Panc1 (cell line): ENCODE measurements around the gene DNASE1L3.

Experiments used
- CTCF ChIP-seq: fragments of 450-650 bp; IDR thresholded peaks from 2 replicates; pipeline ENCODE4 v1.5.1; 2017; ENCODE audit warnings: mild to moderate bottlenecking
- POLR2AphosphoS5 ChIP-seq: IDR thresholded peaks from 2 replicates; pipeline ENCODE4 v1.6.1; 2012; ENCODE audit warnings: mild to moderate bottlenecking, low read depth, low read length, moderate library complexity

- TF ChIP-seq CTCF = no peak
- TF ChIP-seq POLR2AphosphoS5 = no peak
These were observed 8.1 kb upstream of the DNASE1L3 start for GRCh38 chr3:58218904-58219303.
